Adrenal gland (tissue), 5 donors: Measurements from ENCODE around the gene NUP98.

ENCODE experiments used
- CTCF ChIP-seq, 6 experiments: fragments of 450-650 bp in 4 of 6; fragments of 200-600 bp in 2 of 6; sonication (generic) in 1 of 6; IDR thresholded peaks; 1 replicate in 5 of 6; 2 replicates in 1 of 6; pipeline versions ENCODE4 v1.5.1 to v1.8.0; 2016 to 2021; ENCODE audit warnings: antibody characterized with exemption in 6 of 6, mild to moderate bottlenecking in 2 of 6, moderate library complexity in 1 of 6
- POLR2A ChIP-seq, 2 donors: fragments of 450-650 bp; IDR thresholded peaks; one replicate each; pipeline ENCODE4 v1.6.1; 2017; ENCODE audit warnings: antibody characterized with exemption in 2 of 2, mild to moderate bottlenecking in 2 of 2, moderate library complexity in 1 of 2
- donor health status: DM: no; HTN: no; CAD: no.

- TF ChIP-seq POLR2A (IDR thresholded peaks at IDR 0.05) (no peak), CTCF (IDR thresholded peaks at IDR 0.05) (no peak)
Observed at GRCh38 chr11:3796801-3797328, 489 bp downstream of the NUP98 start.
